CD14-positive monocyte (primary cell): ENCODE measurements around the gene ODF2. TPM values are rescaled to one million over a fixed set of nuclear protein-coding genes. Genes with fewer than 3 reads are reported as not detected.

Experiments used
- DNase-seq, 3 donors: peaks; one replicate each; pipeline ENCODE4 v3.0.0-alpha.2; 2011 to 2022
- H2AFZ ChIP-seq: 2 replicates; pipeline ENCODE4 v1.6.0; 2012; ENCODE audit warnings: mild to moderate bottlenecking, low read depth, low read length, inconsistent platforms; ENCODE audit not compliant: insufficient read depth, poor library complexity, severe bottlenecking
- H3K27ac ChIP-seq, 2 donors: 1 replicate in 1 of 2; 2 replicates in 1 of 2; pipeline ENCODE4 v1.5.1; 2012 to 2013; ENCODE audit warnings: low read length in 2 of 2, control low read depth in 1 of 2, inconsistent platforms in 1 of 2, low read depth in 1 of 2, mild to moderate bottlenecking in 1 of 2
- H3K27me3 ChIP-seq, 2 donors: one replicate each; pipeline versions ENCODE4 v1.6.0 to v1.6.1; 2011 to 2013; ENCODE audit warnings: low read length in 2 of 2; ENCODE audit not compliant: control insufficient read depth in 2 of 2, insufficient read depth in 2 of 2
- H3K36me3 ChIP-seq, 2 donors: replicated peaks in 1 of 2; 1 replicate in 1 of 2; 2 replicates in 1 of 2; pipeline versions ENCODE4 v1.5.1 to v1.6.1; 2012 to 2013; ENCODE audit warnings: low read length in 2 of 2, control low read depth in 1 of 2, inconsistent platforms in 1 of 2, mild to moderate bottlenecking in 1 of 2; ENCODE audit not compliant: insufficient read depth in 2 of 2, control insufficient read depth in 1 of 2
- H3K4me1 ChIP-seq, 2 donors: 1 replicate in 1 of 2; 2 replicates in 1 of 2; pipeline versions ENCODE4 v1.5.1 to v1.6.1; 2012 to 2013; ENCODE audit warnings: low read length in 2 of 2, control low read depth in 1 of 2, inconsistent platforms in 1 of 2, mild to moderate bottlenecking in 1 of 2, moderate library complexity in 1 of 2; ENCODE audit not compliant: insufficient read depth in 2 of 2, control insufficient read depth in 1 of 2
- H3K4me2 ChIP-seq: replicated peaks from 2 replicates; pipeline ENCODE3; 2012; ENCODE audit warnings: low read length, moderate library complexity, mild to moderate bottlenecking; ENCODE audit not compliant: poor library complexity, severe bottlenecking; ENCODE audit errors: extremely low read depth
- H3K4me3 ChIP-seq, 3 experiments: fragments of 200-600 bp in 1 of 3; sonication (generic) in 1 of 3; replicated peaks in 1 of 3; 1 replicate in 2 of 3; 2 replicates in 1 of 3; pipeline ENCODE4 v1.5.1; 2011 to 2013; ENCODE audit warnings: low read length in 3 of 3, mild to moderate bottlenecking in 3 of 3, control low read depth in 2 of 3, low read depth in 2 of 3, inconsistent platforms in 1 of 3, moderate library complexity in 1 of 3
- H3K79me2 ChIP-seq: 2 replicates; pipeline ENCODE4 v1.6.0; 2012; ENCODE audit warnings: mild to moderate bottlenecking, control low read depth, inconsistent platforms, low read length, moderate library complexity; ENCODE audit not compliant: insufficient read depth
- H3K9ac ChIP-seq: 2 replicates; pipeline ENCODE4 v1.6.0; 2017; ENCODE audit warnings: low read length, mild to moderate bottlenecking; ENCODE audit not compliant: insufficient read depth, poor library complexity, severe bottlenecking
- H3K9me3 ChIP-seq, 2 donors: replicated peaks in 1 of 2; 1 replicate in 1 of 2; 2 replicates in 1 of 2; pipeline versions ENCODE4 v1.5.1 to v1.6.1; 2012 to 2013; ENCODE audit warnings: low read length in 2 of 2, control low read depth in 1 of 2; ENCODE audit not compliant: control insufficient read depth in 1 of 2, insufficient read depth in 1 of 2
- H4K20me1 ChIP-seq: 2 replicates; pipeline ENCODE4 v1.6.0; 2012; ENCODE audit warnings: mild to moderate bottlenecking, low read length, control low read depth, moderate library complexity; ENCODE audit not compliant: insufficient read depth
- H3K27ac Mint-ChIP-seq, 7 donors: one replicate each; pipeline ENCODE4 v1.8.0; 2020; ENCODE audit warnings: mild to moderate bottlenecking in 7 of 7, mixed read lengths in 7 of 7, moderate library complexity in 6 of 7, inconsistent platforms in 2 of 7
- H3K27me3 Mint-ChIP-seq, 3 donors: one replicate each; pipeline ENCODE4 v1.8.0; 2021 to 2022; ENCODE audit warnings: low read depth in 3 of 3, mild to moderate bottlenecking in 3 of 3, mixed read lengths in 3 of 3, moderate library complexity in 3 of 3, inconsistent platforms in 1 of 3
- H3K36me3 Mint-ChIP-seq, 2 donors: one replicate each; pipeline ENCODE4 v1.8.0; 2020; ENCODE audit warnings: mixed read lengths in 2 of 2, inconsistent platforms in 1 of 2, mild to moderate bottlenecking in 1 of 2
- H3K4me1 Mint-ChIP-seq: one replicate; pipeline ENCODE4 v1.8.0; 2020; ENCODE audit warnings: mild to moderate bottlenecking, mixed read lengths
- H3K4me3 Mint-ChIP-seq, 2 donors: one replicate each; pipeline ENCODE4 v1.8.0; 2020; ENCODE audit warnings: mild to moderate bottlenecking in 2 of 2, mixed read lengths in 2 of 2, moderate library complexity in 1 of 2
- H3K9me3 Mint-ChIP-seq, 7 donors: one replicate each; pipeline ENCODE4 v1.8.0; 2020 to 2022; ENCODE audit warnings: mixed read lengths in 7 of 7, mild to moderate bottlenecking in 6 of 7, moderate library complexity in 6 of 7, inconsistent platforms in 2 of 7
- CTCF ChIP-seq: fragments of 200-600 bp; IDR thresholded peaks from one replicate; pipeline ENCODE4 v1.8.0; 2022; ENCODE audit warnings: antibody characterized with exemption, mild to moderate bottlenecking
- WGBS: methylation state at CpG from one replicate; pipeline ENCODE4 v1.1.5; 2013; ENCODE audit warnings: missing lambda C conversion rate; ENCODE audit not compliant: insufficient coverage; 5-methylcytosine and 5-hydroxymethylcytosine counted together
- intact Hi-C, 2 donors: fragments of 100-400 bp; cut with micrococcal nuclease; formaldehyde crosslinking; loops; one replicate each; pipeline versions ENCODE4 v1.15.0 to v1.15.1; 2023
- polyA plus RNA-seq, 3 donors: library from polyadenylated mRNA; depleted of rRNA in 1 of 3; unstranded in 2 of 3; stranded (reverse) in 1 of 3; fragments of 300-500 nt in 2 of 3; fragments of >200 nt in 1 of 3; fragmentation: Illumina TruSeq in 2 of 3; gene quantifications; 1 replicate in 2 of 3; 2 replicates in 1 of 3; pipeline ENCODE4 v1.2.3, GENCODE V29; 2012 to 2021

The ODF2 gene
- polyA plus RNA-seq, 3 donors = 7.9 to 24.1 (median 11.4) TPM

GRCh38 chr9:128532581-128532980 is 76.8 kb downstream of the ODF2 start:
- DNase-seq = no peak
- no peak for TF ChIP-seq CTCF
- no peak overlapping the region for H3K4me3 ChIP-seq
- H3K4me3 Mint-ChIP-seq = no peak overlapping the region
- H4K20me1 ChIP-seq = no peaks in the 10 kb centered on the region
- H3K27me3 ChIP-seq = no peaks in the 10 kb centered on the region
- no peaks in the 10 kb centered on the region for H3K9me3 ChIP-seq
- no peak overlapping the region for H3K9ac ChIP-seq
- no peak overlapping the region for H3K4me2 ChIP-seq
- peaks cover 0 to 4% (median 0%) of the 10 kb centered on the region in 3 donors for H3K27me3 Mint-ChIP-seq
- H3K79me2 ChIP-seq = no peaks in the 10 kb centered on the region
- no peak overlapping the region for H2AFZ ChIP-seq
- no peak overlapping the region for H3K27ac ChIP-seq
- no peaks in the 10 kb centered on the region for H3K4me1 Mint-ChIP-seq
- H3K9me3 Mint-ChIP-seq = no peaks in the 10 kb centered on the region
- H3K27ac Mint-ChIP-seq = peak overlapping the region in 1 of 7 donors; percentile 40
- intact Hi-C loops = no loop called here
- no CpG with 5 or more reads among the region's 4 CpGs for WGBS
- H3K36me3 ChIP-seq = peaks cover 73 to 94% of the 10 kb centered on the region in 2 donors
- no peaks in the 10 kb centered on the region for H3K4me1 ChIP-seq
- H3K36me3 Mint-ChIP-seq = peaks cover 63 to 97% of the 10 kb centered on the region in 2 donors

GRCh38 chr9:128540634-128541360 is 85.0 kb downstream of the ODF2 start:
- H3K4me3 ChIP-seq = no peak overlapping the region
- H3K27ac Mint-ChIP-seq = peak overlapping the region in 6 of 7 donors; percentile 20 to 78 (median 26)
- H3K4me3 Mint-ChIP-seq = no peak overlapping the region
- H3K27ac ChIP-seq = peak overlapping the region in 1 of 2 donors; percentile 38
- H3K4me2 ChIP-seq = no peak overlapping the region
- no peaks in the 10 kb centered on the region for H4K20me1 ChIP-seq
- intact Hi-C loops = no loop called here
- no peak overlapping the region for H2AFZ ChIP-seq
- peaks cover 67 to 79% of the 10 kb centered on the region in 2 donors for H3K36me3 ChIP-seq
- H3K9me3 ChIP-seq = no peaks in the 10 kb centered on the region
- no peak for DNase-seq
- H3K79me2 ChIP-seq = no peaks in the 10 kb centered on the region
- H3K4me1 Mint-ChIP-seq = peaks cover 12% of the 10 kb centered on the region
- no peak overlapping the region for H3K9ac ChIP-seq
- 20% methylated on average over 1 of the region's 3 CpGs for WGBS
- H3K9me3 Mint-ChIP-seq = no peaks in the 10 kb centered on the region
- H3K4me1 ChIP-seq = no peaks in the 10 kb centered on the region
- H3K36me3 Mint-ChIP-seq = peaks cover 69 to 80% of the 10 kb centered on the region in 2 donors
- no peak for TF ChIP-seq CTCF
- H3K27me3 ChIP-seq = no peaks in the 10 kb centered on the region
- no peaks in the 10 kb centered on the region for H3K27me3 Mint-ChIP-seq
